Effector CD4-positive, alpha-beta T cell (primary cell): ENCODE results near the gene PADI1.
A peak's percentile ranks its signal among the peaks of the same experiment; 100 is the strongest.

ENCODE experiments used
- DNase-seq: peaks from one replicate; pipeline ENCODE4 v3.0.0-alpha.2; 2020

The PADI1 gene

DNA sequence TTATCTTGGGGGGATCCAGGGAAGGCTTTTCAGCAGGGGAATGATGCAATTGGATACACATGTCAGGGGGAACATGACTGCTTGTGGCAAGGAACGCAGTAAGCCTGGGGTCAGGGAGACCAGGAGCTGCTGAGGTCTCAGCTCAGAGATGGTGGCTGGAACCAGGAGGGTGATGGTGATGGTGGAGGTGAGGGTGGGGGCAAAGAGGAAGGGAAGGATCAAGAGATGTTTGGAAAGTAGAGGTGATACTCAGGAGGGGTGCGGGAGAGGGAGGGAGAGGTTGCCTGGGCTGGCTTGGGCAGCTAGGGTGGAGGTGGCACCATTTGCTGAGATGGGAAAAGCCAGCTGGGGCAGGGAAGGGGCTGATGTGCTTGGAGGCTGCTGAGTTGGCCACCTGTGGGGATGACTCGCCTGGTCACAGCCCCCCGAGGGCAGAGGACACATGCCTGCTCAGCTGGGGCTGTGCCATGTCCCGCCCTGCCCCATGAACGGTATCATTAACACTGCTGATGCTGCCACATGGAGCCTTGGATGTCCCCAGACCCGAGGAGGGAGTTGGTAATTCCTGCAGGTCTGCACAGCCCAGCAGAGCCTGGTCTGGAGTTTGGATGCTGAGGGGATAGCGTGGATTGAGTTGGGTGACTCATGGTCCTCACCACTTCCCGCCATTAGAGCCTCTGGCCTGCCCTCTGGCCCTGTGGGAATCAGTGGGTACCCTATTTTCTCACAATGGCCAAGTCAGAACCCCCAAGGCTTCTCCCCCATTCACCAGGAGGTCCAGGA, 6.3 kb upstream of the PADI1 start:
- no peak for DNase-seq

DNA sequence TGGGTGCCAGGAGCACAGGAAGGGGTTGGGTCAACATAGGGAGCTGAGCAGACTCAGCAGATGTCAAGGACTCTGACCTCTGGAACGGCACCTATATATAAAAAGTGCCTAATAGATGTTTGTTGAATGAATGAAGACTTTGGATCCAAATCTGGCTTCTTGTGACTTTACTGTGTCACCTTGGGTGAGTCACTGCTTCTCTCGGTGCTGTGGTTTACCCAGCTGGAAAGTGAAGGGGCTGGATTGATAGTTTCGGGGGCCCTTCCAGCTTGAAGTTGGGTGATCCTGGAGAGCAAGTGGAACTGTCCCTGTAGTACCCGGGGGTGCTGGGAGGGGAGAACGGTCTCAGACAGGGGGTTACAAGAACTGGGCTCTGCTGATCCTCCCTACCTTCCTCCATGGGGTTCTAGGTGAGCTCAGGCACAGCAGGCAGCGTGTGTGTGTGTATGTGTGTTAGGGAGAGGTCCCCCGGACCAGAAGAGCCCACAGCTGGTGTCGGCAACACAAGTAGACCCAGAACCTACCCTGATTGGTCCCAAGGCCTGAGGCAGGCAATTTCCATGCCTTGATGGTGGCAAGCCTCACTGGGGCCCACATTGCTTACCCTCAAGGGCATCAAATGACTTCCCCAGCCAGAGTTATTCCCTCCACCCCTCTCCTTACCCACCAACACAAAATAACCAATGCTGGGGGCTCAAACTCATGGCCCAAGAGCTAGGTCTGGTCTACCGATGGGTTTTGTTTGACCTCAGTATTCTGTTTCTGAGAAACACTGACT, 5.5 kb upstream of the PADI1 start:
- DNase-seq: no peak

DNA sequence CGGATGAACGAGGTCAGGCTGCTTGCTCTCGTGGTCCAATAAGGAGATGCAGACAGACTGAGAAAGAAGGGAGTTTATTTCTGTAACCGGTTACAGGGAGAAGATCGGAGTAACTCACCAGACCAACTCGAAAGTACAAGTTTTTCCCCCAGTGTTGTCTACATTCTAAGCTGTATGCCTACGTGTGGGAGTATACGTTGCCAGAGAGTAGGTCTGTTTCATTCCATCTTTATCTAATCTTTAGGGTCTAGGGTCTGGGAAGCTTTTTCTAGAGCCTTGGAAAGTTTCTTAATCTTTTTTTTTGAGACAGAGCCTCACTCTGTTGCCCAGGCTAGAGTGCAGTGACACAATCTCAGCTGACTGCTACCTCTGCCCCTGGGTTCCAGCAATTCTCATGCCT, 4.7 kb upstream of the PADI1 start:
- DNase-seq: no peak

DNA sequence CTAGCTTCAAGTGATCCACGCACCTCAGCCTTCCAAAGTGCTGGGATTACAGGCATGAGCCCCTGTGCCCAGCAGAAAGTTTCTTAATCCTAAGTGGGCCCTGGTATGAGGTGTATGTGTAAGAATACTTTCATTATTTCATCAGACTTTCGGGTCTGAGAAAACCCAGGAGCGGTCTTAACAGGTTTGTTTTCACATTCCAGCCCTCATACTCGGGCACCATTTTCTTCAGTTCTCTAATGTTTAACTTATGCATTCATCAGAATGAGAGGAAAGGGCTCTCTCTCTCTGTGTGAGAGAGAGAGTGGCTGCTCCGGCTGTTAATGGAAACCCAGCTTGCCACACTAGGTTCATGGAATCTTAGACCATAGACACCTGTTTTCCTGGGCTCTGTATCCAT, 4.2 kb upstream of the PADI1 start:
- DNase-seq: no peak

DNA sequence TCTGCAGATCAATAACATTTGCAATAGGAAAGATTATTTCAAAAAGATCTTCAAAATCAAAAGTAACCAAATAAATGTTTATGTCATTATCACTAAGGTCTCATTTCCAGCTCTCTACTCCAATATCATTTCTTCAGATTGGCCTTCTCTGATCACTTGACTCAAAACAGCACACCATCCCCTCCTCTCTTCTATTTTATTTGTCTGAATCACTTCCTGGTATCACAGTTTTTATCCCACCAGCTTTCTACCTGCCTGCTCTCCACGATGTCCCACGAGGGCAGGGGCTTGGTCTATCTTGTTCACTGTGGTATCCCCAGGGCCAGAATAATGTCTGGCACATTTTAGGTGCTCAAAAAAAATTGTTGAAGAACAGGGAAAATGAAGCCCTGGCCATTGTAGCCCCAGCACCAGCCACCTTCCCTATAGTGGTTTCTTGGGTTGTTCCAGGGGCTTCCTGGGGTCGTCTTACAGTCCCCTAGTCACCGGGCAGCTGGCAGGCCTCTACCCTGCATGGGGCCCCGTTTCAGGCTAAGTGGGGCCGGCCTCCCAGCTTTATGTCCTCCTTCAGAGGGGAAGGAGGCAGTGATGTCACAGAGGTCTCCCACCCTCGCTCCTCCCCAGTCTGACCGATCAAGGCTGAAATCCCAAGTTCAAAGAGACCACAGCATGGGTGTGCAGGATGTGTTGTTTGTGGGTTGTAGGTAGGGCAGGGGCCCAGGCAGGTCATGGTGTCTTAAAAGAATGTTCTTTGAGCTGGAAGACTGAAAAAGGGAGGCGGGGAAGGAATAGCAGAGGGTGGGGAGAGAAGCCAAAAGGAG, 3.5 kb upstream of the PADI1 start:
- no peak for DNase-seq

DNA sequence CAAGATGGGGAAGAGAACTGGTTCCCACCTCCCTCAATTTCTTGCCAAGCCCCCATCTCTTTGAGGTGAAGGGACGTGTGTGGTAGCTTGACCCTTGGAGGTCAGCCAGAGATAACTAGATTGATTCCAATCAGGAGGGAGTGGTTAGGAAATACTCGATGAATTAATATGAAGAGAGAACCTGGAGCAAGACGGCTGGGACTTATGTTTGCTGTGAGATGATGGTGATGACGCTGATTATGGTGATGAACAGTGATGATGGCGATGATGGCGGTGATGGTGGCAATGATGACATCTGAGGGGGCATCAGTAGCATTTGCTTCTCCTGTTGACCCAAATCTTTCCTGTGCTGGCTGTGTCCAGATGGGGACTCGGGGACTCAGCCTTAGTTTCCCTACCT, 724 bp downstream of the PADI1 start:
- DNase-seq: no peak

DNA sequence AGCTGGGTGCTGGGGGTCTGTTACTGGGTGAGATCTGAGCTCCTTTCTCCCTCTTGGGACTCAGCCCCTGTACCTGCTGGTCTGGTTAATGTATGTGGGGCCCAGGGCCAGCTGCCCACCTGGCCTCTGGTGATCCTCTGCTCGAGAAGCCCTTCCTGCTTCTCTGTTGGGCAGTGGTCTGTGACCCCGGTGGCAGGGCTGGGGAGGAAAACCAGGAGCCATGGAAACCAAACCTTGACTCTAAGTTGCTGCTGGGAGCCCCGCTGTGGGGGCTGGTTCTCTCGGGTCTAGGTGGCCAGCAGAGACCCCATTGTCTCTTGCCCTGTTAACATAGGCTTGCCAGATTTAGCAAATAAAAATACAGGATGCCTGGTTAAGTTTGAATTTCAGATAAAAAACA, 1.3 kb downstream of the PADI1 start:
- no peak for DNase-seq

DNA sequence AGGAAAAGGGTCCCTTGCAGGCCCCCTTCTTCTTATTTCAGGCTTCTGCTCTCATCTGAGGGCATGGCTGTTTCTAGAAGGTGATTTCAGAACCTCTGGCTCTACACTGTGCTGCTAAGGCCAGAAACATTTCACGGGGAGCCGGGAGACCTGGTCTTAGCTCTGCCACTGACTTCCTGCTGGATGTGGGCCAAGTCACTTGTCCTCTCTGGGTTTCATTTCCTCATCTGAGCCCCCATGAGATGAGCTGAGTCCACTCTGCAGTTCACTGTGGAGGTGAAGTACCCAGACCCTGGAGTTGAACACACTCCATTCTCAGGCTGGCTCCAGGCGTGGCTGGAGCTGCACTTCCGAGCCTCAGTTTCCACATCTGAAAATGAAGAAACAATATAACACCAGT, 2.1 kb downstream of the PADI1 start:
- DNase-seq: no peak

DNA sequence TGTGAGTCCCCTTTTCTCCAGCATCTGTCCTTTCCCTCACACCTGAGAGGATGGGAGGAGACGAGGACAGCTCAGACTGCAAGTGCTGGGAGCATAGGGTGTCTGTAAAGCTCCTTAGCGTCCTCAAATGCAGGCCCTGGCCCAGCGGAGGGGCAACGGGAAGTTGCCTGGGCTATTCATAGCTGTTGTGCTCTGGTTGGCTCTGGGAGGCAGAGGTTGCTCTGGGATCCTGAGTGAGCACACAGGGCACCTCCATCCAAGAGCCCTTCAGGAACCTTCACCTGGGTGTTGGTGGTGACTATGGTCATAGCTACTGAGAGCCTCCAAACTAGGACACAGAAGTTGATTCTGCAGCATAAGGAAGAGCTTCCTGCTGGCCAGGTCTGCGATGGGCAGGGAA, 2.6 kb downstream of the PADI1 start:
- no peak for DNase-seq

DNA sequence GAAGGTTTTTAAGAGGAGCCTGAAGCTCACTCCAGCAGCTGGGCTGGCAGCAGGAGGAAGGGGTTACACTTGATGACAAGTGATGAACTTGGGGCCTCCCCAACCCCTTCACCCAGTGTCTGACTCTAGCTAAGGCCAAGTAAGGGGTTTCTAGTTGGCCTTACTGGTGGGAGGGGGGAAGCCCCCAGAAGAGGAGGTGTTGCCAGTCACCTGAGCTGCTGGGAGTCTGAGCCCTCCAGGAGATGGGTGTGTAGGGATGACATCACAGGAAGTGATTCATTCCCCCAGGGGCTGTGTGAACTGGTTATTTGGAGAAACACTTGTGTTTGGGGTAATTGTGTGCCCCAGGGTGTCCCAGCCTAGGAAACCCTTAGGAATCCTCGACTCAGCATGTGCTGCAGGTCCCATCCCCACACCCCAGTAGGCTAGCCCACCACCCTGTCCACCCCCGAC, 3.1 kb downstream of the PADI1 start:
- no peak for DNase-seq

DNA sequence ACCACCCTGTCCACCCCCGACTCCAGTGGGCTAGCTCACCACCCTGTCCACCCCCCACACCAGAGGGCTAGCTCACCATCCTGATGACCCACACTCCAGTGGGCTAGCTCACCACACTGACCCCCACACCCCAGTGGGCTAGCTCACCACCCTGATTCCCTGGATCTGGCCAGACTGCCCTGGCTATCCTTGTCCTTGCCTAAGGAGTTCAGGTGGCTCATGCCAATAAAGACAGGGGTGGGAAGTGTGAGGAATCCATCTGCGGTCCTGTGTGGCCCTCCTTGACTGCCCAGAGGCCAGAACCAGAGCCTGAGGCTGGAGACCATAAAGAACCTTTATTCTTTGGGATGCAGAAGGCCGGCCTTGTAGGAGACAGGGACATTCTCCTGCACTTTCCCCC, 3.6 kb downstream of the PADI1 start:
- no peak for DNase-seq

DNA sequence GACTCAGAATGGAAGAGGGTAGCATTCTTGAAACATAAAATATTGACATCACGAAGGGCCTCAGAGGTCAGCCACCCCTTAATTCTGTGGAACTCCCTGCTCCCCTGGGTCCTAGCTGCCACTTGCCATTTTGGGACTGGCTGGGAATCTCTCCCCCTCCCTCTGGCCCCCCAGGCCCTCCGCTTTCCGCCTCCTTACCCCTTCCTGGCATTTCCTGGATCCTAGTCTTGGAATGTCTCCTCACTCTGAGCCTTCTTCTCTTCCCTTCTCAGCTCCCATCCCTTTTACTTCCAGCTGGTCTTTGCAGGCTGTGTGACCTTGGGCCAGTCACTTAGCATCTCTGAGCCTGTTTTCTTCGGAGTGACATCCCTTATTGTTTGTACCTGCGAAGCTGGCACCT, 4.5 kb downstream of the PADI1 start:
- DNase-seq: no peak

DNA sequence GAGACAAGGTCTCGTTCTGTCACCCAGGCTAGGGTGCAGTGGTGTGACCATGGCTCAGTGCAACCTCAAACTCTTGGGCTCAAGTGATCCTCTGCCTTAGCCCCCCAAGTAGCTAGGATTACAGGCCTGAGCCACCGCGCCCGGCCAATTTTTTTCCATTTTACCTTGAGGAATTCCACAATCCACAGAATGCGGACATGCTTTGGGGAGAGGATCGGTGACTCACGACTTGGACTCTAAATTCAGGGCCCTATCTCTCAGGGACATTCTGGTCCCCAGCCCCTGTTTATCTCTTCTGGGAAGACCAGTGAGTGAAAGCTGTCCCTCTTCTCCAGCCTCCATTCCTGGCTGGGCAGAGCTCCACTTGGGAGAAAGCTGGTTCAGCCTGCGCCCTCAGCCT, 5.2 kb downstream of the PADI1 start:
- DNase-seq: no peak

DNA sequence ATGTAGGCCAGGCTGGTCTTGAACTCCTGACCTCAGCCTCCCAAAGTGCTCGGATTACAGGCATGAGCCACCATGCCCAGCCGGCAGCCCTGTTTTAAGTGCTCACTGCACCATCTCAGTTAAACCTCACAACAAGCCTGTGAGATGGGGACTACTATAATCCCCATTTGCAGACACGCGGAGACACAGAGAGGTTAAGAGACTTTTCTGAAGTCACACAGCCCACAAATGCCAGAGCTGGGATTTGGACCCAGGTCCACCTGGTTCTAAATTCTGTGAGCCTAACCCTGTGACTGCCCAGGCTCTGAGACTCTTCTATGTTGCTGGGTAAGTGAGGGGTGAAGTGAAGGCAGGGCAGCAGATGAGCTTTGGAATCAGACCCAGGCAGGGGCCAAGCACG, 6.4 kb downstream of the PADI1 start:
- DNase-seq: no peak

DNA sequence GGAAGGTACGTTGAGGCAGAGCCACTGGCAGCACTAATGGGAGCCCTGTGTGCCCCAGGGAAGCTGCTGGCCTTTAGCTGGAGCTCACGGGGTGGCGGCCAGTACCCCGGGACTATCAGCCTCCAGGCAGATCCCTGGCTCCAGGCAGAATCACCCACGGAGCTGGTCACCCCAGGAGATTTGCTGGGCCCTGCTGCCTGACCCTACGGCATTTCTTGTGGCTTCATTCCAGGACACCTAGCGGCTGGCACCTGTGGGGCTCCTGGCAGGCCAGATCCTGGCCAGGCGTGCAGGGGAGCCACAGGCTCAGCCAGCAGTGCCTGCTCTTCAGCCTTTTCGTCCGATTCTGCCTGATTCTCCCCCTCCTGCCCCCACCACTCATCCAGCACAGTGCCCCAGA, 7.1 kb downstream of the PADI1 start:
- no peak for DNase-seq

DNA sequence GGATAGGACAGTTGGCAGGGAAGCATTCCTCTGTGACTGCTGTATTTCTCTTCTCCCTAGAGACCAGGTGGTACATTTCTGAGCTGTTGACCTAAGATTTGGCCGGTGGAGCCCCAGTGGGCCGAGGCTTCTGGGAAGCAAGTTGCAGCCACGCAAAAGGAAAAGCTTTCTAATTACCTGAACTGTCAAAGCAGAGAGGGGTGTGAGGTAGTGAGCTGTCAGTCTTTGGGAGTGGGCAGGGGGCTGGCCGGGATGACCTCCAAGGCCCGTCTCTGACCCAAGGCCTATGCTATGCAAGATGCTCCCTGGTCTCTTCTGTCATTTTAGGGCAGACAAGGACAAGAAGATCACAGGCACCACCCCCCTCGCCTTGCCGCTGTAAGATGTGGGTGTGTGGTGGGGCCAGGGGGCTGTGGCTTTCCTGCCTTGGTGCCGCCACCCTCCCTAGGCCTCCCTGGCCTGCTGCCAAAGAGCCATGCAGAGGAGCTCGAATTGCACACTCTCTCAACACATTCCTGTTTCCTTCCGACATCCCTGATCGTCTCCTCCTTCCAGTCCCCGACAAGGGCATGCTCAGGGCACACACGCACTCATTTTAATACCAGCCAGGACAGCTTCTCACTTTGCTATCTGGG, 7.7 kb downstream of the PADI1 start:
- peak; percentile 39 for DNase-seq

DNA sequence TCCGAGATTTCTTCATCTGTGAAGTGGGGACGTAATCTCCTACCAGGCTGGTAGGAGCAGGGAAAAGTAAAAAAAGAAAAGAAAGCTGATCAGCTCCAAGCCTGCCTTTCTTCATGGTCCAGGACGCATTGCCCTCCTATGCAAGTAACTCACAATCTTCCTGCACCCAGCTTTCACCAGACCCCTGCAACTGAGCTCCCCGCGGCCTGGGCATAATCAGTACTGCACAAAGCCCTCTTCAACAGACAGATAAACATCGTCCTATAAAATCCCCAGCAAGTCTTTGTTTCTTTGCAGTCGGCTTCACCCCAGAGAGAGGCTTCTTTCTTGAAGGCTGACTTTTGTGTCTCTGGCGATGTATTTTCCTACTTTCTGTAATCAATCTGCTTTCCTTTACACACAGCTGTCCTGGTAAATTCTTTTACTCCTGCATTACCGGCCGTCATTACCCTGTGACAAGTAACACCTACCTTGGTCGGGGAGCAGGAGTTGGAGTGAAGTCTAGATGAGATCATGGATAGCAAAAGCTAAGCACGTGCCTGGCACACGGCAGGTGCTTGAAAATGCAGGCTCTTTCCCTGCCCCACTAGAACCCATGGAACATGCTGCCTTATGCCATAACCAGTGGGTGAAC, 8.3 kb downstream of the PADI1 start:
- no peak for DNase-seq

DNA sequence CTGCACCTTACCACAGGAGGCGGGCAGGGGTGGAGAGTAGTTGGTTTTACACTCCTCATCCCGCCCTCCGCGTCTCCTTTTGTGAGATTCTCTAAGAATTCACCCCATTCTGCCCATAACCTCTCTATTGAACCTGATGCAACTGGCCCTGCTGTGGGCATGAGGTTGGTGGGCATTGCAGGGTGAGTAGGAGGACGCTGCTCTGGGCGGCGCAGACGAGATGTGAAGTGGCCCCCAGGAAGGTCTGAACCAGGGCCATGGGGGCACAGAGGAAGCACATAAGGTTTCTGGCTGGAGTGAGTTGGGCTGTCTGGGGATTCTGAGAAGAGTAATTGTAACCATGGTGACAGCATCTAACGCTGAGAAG, 8.8 kb downstream of the PADI1 start:
- no peak for DNase-seq

DNA sequence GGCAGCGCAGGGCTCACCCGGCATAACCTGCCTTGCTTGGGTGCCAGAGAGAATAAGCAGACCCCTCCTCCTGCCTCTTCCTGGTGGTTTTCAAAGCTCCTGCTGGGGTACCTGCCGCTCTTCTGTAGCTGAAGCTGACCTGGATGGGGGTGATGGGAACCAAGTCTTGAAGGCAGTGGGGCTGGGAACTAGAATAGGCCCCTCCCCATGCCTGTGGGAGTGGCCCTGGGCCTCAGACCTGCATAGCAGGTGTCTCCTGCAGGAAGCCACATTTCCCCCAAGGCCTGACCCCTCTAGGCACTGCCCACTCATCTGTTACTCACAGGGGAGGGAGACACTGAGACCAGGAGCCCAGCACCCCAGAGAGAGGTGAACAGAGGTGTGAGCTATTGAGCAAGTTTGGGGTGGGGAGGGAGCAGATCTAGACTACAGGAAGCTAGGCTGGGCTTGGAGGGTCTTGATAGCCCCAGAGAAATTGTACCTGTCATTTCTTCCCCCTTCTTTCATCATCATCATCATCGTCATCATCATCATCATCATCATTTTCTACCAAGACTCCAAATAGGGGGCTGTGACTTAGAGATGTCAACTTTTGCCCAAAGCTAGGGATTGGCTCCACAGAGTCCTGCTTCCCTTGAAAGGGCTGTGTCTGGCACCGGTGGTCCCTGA, 10.1 kb downstream of the PADI1 start:
- no peak for DNase-seq

DNA sequence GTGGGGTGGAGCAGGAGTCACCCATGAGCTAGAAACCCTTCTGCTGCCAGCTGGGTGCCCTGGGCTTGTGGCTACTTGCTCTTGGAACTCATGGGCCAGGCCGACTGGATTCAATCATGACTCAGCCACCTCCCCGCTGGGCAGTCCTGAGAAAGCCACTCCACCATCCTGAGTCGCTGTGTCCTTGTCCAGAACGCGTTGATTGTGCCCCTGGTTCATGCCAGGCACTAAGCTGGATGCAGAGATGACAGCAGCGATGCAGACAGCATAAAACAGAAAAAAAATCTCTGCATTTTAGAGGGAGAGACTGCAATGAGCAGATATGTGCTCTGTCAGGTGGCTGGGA, 10.6 kb downstream of the PADI1 start:
- DNase-seq: no peak

DNA sequence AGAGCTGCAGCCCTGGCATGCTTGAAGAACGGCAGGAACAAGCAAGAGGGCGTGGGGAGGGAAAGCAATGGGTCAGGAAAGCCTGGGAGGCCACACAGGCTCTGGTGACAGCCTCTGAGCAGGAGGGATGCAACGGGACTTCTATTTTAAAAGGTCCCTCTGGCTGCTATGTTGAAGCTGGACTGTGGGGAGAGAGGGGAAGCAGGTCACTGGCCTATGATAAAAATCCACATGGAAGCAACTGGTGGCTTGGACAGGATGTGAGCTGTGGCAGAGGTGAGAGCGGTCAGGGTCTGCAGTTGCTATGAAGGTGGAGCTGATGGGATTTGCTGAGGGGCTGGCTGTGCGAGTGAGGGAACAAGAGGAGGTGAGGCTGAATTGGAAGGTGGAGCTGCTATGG, 11.2 kb downstream of the PADI1 start:
- DNase-seq: no peak

DNA sequence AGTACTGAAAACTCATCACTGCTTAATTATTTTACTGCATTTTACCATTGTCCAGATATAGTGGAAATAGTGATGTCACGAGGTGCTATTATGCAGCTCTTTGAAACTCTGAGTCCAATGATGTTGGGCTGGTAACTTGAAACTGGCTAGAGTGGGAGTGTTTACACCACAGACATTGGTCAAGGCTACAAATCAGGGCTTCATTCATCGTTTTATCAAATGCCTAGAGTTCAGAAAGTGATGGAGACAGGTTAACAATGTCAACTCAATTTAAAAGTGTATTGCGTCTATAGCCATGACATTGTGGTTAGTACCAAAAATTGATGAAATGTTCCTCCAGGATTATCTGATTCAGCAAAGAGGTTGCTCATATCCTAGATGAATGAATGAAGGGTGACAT, 12.7 kb downstream of the PADI1 start:
- DNase-seq: no peak
